Stomach (tissue), 9 donors: Measurements from ENCODE around the gene RBM38. TPM values are rescaled to one million over a fixed set of nuclear protein-coding genes. Genes with fewer than 3 reads are reported as not detected.

Experiments used
- DNase-seq, 2 donors: peaks; one replicate each; pipeline versions ENCODE4 v3.0.0 to v3.0.0-alpha.2; 2013 to 2019
- H3K27ac ChIP-seq, 5 donors: fragments of 200-600 bp in 4 of 5; sonication (generic) in 4 of 5; one replicate each; pipeline ENCODE4 v1.5.1; 2013 to 2019; ENCODE audit warnings: mild to moderate bottlenecking in 1 of 5, moderate library complexity in 1 of 5
- H3K27me3 ChIP-seq, 3 donors: fragments of 200-600 bp; sonication (generic); one replicate each; pipeline ENCODE4 v1.5.1; 2017 to 2019; ENCODE audit warnings: mixed run types in 1 of 3
- H3K36me3 ChIP-seq, 4 donors: fragments of 200-600 bp; sonication (generic); 1 replicate in 3 of 4; 2 replicates in 1 of 4; pipeline ENCODE4 v1.5.1; 2016 to 2019
- H3K4me1 ChIP-seq, 4 donors: fragments of 200-600 bp; sonication (generic); one replicate each; pipeline ENCODE4 v1.5.1; 2016 to 2019
- H3K4me3 ChIP-seq, 4 donors: fragments of 200-600 bp; sonication (generic) in 3 of 4; one replicate each; pipeline ENCODE4 v1.5.1; 2016 to 2019; ENCODE audit warnings: mild to moderate bottlenecking in 1 of 4
- H3K9me3 ChIP-seq, 4 donors: fragments of 200-600 bp; sonication (generic); one replicate each; pipeline ENCODE4 v1.5.1; 2016 to 2019
- CTCF ChIP-seq, 7 experiments: fragments of 450-650 bp in 4 of 7; fragments of 200-600 bp in 3 of 7; sonication (generic) in 3 of 7; IDR thresholded peaks; one replicate each; pipeline ENCODE4 v1.5.1; 2016 to 2019; ENCODE audit warnings: antibody characterized with exemption in 7 of 7, control low read depth in 2 of 7, mild to moderate bottlenecking in 1 of 7
- EP300 ChIP-seq: sonication (generic); formaldehyde crosslinking; IDR thresholded peaks from one replicate; pipeline ENCODE4 v1.6.1; 2017; ENCODE audit warnings: antibody characterized with exemption
- POLR2A ChIP-seq, 4 donors: fragments of 450-650 bp; IDR thresholded peaks; one replicate each; pipeline ENCODE4 v1.6.1; 2016; ENCODE audit warnings: antibody characterized with exemption in 4 of 4, control low read depth in 2 of 4, mild to moderate bottlenecking in 1 of 4, moderate library complexity in 1 of 4
- POLR2AphosphoS5 ChIP-seq, 3 donors: sonication (generic); formaldehyde crosslinking; IDR thresholded peaks; one replicate each; pipeline ENCODE4 v1.6.1; 2016; ENCODE audit warnings: antibody characterized with exemption in 3 of 3
- WGBS, 5 donors: extraction: QIAGEN DNeasy Blood & Tissue Kit in 3 of 5; methylation state at CpG; one replicate each; pipeline versions ENCODE4 v1.1.5 to v1.1.7; 2013 to 2018; 5-methylcytosine and 5-hydroxymethylcytosine counted together
- intact Hi-C: fragments of 100-400 bp; cut with DNase I; formaldehyde crosslinking; loops from one replicate; pipeline ENCODE4 v1.15.1; 2023; ENCODE audit warnings: low total_unique reads
- polyA plus RNA-seq, 3 donors: library from polyadenylated mRNA; stranded (reverse); fragments of 200-250 nt; gene quantifications; one replicate each; pipeline ENCODE4 v1.2.3, GENCODE V29; 2013
- total RNA-seq, 5 donors: library from RNA; depleted of rRNA; stranded (reverse); fragments of >200 nt; gene quantifications; one replicate each; pipeline versions ENCODE4 v1.1.0 to v1.2.3, GENCODE V29; 2014 to 2016
- donor health status: healthy with polysubstance abuse.
- donor health status: Bipolar disorder and iron deficiency.
- donor health status: healthy.

RBM38 gene
- total and polyA plus RNA-seq, 8 donors = 5.3 to 37.8 (median 16.4) TPM

DNA sequence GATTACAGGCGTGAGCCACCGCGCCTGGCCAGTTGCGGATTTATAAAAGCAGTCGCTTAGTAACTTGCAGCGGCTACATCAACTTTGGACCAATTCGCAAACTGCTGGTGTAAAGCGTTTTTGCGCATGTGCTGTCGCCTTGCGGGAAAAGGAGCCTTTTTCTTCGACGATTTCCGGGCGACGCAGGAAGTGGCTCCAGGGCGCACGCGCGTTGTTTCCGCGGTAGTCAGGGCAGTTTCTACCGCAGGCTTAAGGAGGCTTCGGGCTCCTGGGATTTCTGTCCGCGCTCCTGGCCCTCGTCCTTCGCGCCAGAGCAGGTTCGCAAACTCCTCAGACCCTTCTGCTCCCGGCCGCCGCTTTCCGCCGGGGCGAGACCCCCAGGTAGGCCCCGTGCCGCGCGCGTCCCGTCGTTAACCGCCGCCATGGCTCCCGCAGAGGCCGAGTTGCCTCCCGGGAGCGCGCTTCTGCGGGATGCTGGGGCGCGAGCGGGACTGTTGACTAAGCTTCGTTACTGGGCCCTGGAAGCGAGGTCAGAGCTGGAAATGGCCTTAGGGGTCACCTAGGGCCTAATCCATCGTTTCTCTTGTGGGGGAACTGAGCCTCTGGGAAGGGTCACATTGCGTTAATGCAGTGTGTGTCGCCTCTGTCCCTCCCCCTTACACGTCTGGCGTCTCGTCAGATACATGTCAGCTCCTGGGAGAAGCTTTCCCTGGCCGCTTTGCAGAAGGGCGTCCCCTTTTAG, 40.0 kb upstream of the RBM38 start, which contains the start of gene RAE1:
Gene RAE1, plus strand, starts transcription at position 214 of the 742 bp plus-strand sequence. CDS start 2,784 bp downstream, outside the sequence.
- Histone ChIP-seq H3K9me3 (no peaks in the 10 kb centered on the region), H3K4me3 (peak within 1 kb of the TSS; percentile 80 to 97 (median 92)), H3K27me3 (peaks cover 0 to 24% (median 0%) of the 10 kb centered on the region in 3 donors), H3K27ac (peak within 1 kb of the TSS; percentile 85 to 91 (median 88)), H3K4me1 (peaks cover 13 to 22% (median 17%) of the 10 kb centered on the region in 4 donors), H3K36me3 (peaks cover 0 to 11% (median 5%) of the 10 kb centered on the region in 4 donors)
- WGBS, 5 donors = 0% methylated on average over 39 to 64 of the region's 64 CpGs
- TF ChIP-seq POLR2AphosphoS5 (IDR thresholded peaks at IDR 0.05) (peak; percentile 66 to 91 (median 79)), POLR2A (IDR thresholded peaks at IDR 0.05) (no peak), EP300 (no peak), CTCF (IDR thresholded peaks at IDR 0.05) (no peak)
- intact Hi-C loops = no loop called here
- DNase-seq = peak; percentile 94 to 98

DNA sequence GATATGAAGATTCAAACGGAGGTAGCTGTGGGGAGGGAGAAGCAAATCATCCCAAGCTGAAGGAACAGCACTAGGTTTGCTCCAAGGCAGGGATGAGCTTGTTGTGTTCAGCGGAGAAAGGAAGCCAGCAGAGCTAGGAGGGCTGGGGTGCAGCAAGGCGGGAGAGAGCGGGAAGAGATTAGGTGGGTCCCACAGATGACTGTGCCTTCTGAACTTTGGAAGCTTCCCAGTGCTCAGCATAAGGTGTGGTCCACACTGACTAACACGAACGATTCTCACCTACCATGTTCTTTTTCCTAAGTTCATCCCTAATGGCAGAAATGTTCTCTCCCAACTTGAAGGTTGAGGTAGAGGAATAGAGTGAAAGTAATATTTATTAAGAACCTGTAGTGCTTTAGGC, 38.9 kb upstream of the RBM38 start:
- peaks cover 0 to 11% (median 5%) of the 10 kb centered on the region in 4 donors for H3K36me3 ChIP-seq
- peaks cover 13 to 22% (median 17%) of the 10 kb centered on the region in 4 donors for H3K4me1 ChIP-seq
- intact Hi-C loops = no loop called here
- no peak for DNase-seq
- peaks cover 0 to 21% (median 0%) of the 10 kb centered on the region in 3 donors for H3K27me3 ChIP-seq
- peak overlapping the region in 2 of 5 donors; percentile 89 to 91 for H3K27ac ChIP-seq
- no peak for TF ChIP-seq POLR2A (IDR thresholded peaks at IDR 0.05)
- no peak for TF ChIP-seq EP300
- TF ChIP-seq POLR2AphosphoS5 (IDR thresholded peaks at IDR 0.05) = no peak
- no peak for TF ChIP-seq CTCF (IDR thresholded peaks at IDR 0.05)
- 65 to 85% (median 73%) methylated on average over 6 of the region's 6 CpGs for WGBS, 5 donors
- peak overlapping the region in 2 of 4 donors; percentile 80 to 90 for H3K4me3 ChIP-seq
- no peaks in the 10 kb centered on the region for H3K9me3 ChIP-seq

GRCh38 chr20:57353351-57353750, 37.8 kb upstream of the RBM38 start:
- no peak overlapping the region for H3K27ac ChIP-seq
- TF ChIP-seq POLR2AphosphoS5 (IDR thresholded peaks at IDR 0.05) (no peak), POLR2A (IDR thresholded peaks at IDR 0.05) (no peak), EP300 (no peak), CTCF (IDR thresholded peaks at IDR 0.05) (no peak)
- WGBS, 5 donors = 89 to 94% (median 93%) methylated on average over 9 of the region's 9 CpGs
- no peaks in the 10 kb centered on the region for H3K9me3 ChIP-seq
- H3K27me3 ChIP-seq = peaks cover 0 to 10% (median 0%) of the 10 kb centered on the region in 3 donors
- H3K4me3 ChIP-seq = no peak overlapping the region
- intact Hi-C loops = no loop called here
- no peak for DNase-seq
- H3K36me3 ChIP-seq = peaks cover 0 to 11% (median 5%) of the 10 kb centered on the region in 4 donors
- peaks cover 13 to 22% (median 17%) of the 10 kb centered on the region in 4 donors for H3K4me1 ChIP-seq

DNA sequence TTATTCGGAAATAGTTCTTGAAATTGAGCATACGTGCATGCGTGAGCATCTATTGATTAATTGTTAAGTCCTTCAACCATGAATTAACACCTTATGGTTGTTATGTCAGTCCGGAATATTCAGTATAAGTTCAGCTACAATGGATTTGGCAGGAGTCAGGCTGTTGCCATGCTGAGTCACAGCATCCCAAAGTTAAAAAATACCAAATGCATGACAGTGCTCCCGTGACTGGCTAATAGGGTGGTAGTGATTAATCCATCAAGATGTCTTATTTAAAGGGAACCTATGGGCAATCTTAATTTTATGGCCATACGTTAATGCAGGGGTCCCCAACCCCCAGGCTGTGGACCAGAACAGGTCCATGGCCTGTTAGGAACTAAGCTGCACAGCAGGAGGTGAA, 29.7 kb upstream of the RBM38 start:
- Histone ChIP-seq H3K36me3 (peaks cover 16 to 55% (median 30%) of the 10 kb centered on the region in 4 donors), H3K4me1 (no peaks in the 10 kb centered on the region), H3K9me3 (no peaks in the 10 kb centered on the region), H3K27ac (no peak overlapping the region), H3K4me3 (no peak overlapping the region), H3K27me3 (no peaks in the 10 kb centered on the region)
- intact Hi-C loops = no loop called here
- DNase-seq = no peak
- 75 to 87% (median 85%) methylated on average over 6 of the region's 6 CpGs for WGBS, 5 donors
- TF ChIP-seq EP300 (no peak), POLR2A (IDR thresholded peaks at IDR 0.05) (no peak), CTCF (IDR thresholded peaks at IDR 0.05) (no peak)
